ENCODE measurements around the gene NAGS. TPM values are rescaled to one million over a fixed set of nuclear protein-coding genes. Genes with fewer than 3 reads are reported as not detected.

NAGS gene
- total RNA-seq, 1 experiment from 2014 or later: 3.7 TPM

GRCh38 chr17:44049294-44050060 is 45.1 kb downstream of the NAGS start:
- no peak for DNase-seq

More at GRCh38 chr17:44049294-44050060, 45.1 kb downstream of the NAGS start:
- no peak overlapping the region for H4K91ac ChIP-seq (ENCODE audit: insufficient read length, low read depth, low read length)
- Mint-ChIP-seq H3K4me3 (no peak overlapping the region), H3K27ac (peak overlapping the region in 1 of 3 experiments; percentile 40; a peak in 1 of 7 replicates), H3K36me3 (ENCODE audit: insufficient read depth in 1 of 3, low read depth in 3 of 3) (peaks cover 32 to 82% (median 65%) of the 10 kb centered on the region in 3 experiments), H3K9me3 (no peaks in the 10 kb centered on the region), H3K27me3 (ENCODE audit: low read depth) (no peaks in the 10 kb centered on the region), H3K4me1 (peaks cover 5 to 6% of the 10 kb centered on the region in 2 experiments)
- no peak overlapping the region for H2BK20ac ChIP-seq (ENCODE audit: low read depth, low read length, poor library complexity, severe bottlenecking)
- H3K9me3 ChIP-seq (ENCODE audit: control insufficient read depth, low read depth, low read length): no peaks in the 10 kb centered on the region
- no peak overlapping the region for H2BK5ac ChIP-seq (ENCODE audit: insufficient read length, low read length)
- H3K4me2 ChIP-seq (ENCODE audit: insufficient read depth, insufficient read length, low read length): no peak overlapping the region
- no peak overlapping the region for H3T11ph ChIP-seq (ENCODE audit: low read length)
- no peak overlapping the region for H3K4ac ChIP-seq (ENCODE audit: low read depth, low read length)
- peaks cover 18% of the 10 kb centered on the region for H3K79me1 ChIP-seq (ENCODE audit: insufficient read depth, low read depth, low read length, poor library complexity, severe bottlenecking)
- no peaks in the 10 kb centered on the region for H4K20me1 ChIP-seq (ENCODE audit: control insufficient read depth, insufficient read depth, insufficient read length)
- H2AK5ac ChIP-seq (ENCODE audit: insufficient read length, low read length): no peak overlapping the region
- H2BK15ac ChIP-seq (ENCODE audit: low read depth, low read length): no peak overlapping the region
- H4K5ac ChIP-seq (ENCODE audit: insufficient read length, low read depth, low read length): no peak overlapping the region
- H3K23ac ChIP-seq (ENCODE audit: insufficient read length, low read depth, low read length): no peak overlapping the region
- no peak for TF ChIP-seq CTCF (conservative IDR thresholded peaks at IDR 0.05)
- H3K18ac ChIP-seq (ENCODE audit: insufficient read length, low read depth, low read length): no peak overlapping the region
- H3K79me2 ChIP-seq (ENCODE audit: insufficient read depth, low read length): peaks cover 23% of the 10 kb centered on the region
- H3K14ac ChIP-seq (ENCODE audit: insufficient read depth, low read length): no peak overlapping the region
- H3K27me3 ChIP-seq (ENCODE audit: insufficient read depth, low read length): no peaks in the 10 kb centered on the region
- H3K4me1 ChIP-seq (ENCODE audit: insufficient read depth, low read length): no peaks in the 10 kb centered on the region
- H3K23me2 ChIP-seq (ENCODE audit: insufficient read length, low read depth, low read length, poor library complexity, severe bottlenecking): no peaks in the 10 kb centered on the region
- no peak overlapping the region for H4K8ac ChIP-seq (replicated peaks; ENCODE audit: insufficient read length, low read depth, low read length)
- H3K9ac ChIP-seq (ENCODE audit: extremely low read depth, insufficient read length, low read length): no peak overlapping the region
- no peak overlapping the region for H2BK12ac ChIP-seq (ENCODE audit: insufficient read length, low read depth, low read length)
- no CpG with 5 or more reads among the region's 9 CpGs for WGBS (ENCODE audit: extremely low coverage, insufficient read length, low lambda C conversion rate)
- no peak overlapping the region for H3K56ac ChIP-seq (ENCODE audit: insufficient read length, low read depth, low read length)
- no peak overlapping the region for H2BK120ac ChIP-seq (ENCODE audit: low read depth, low read length, poor library complexity, severe bottlenecking)
- no peak overlapping the region for H3K27ac ChIP-seq (ENCODE audit: insufficient read length, low read depth, low read length)
- no peak overlapping the region for H2AFZ ChIP-seq (ENCODE audit: low read length)
